C1 segment of cervical spinal cord (tissue), 14 donors: Measurements from ENCODE around the gene ARG2.

Source experiments
- DNase-seq, 14 donors: peaks; one replicate each; lab custom pipeline; 2025; lab: John Stamatoyannopoulos, UW

The ARG2 gene

GRCh38 chr14:67636361-67636919 lies 16.7 kb downstream of the ARG2 start:
- DNase-seq: no peak

- no peak for DNase-seq
These were observed 18.9 kb downstream of the ARG2 start for GRCh38 chr14:67638642-67639041.

GRCh38 chr14:67641480-67641879 lies 21.8 kb downstream of the ARG2 start:
- no peak for DNase-seq

- no peak for DNase-seq
These were observed 22.4 kb downstream of the ARG2 start for GRCh38 chr14:67641902-67642749.

- DNase-seq: no peak
These were observed 24.0 kb downstream of the ARG2 start for GRCh38 chr14:67643713-67644112.

- peak in 1 of 14 donors; percentile 3 for DNase-seq
These were observed 24.7 kb downstream of the ARG2 start for GRCh38 chr14:67644428-67644827.

- no peak for DNase-seq
These were observed 25.7 kb downstream of the ARG2 start for GRCh38 chr14:67645414-67645813.

GRCh38 chr14:67646131-67646530 lies 26.4 kb downstream of the ARG2 start:
- no peak for DNase-seq

GRCh38 chr14:67650151-67650550 lies 30.4 kb downstream of the ARG2 start:
- peak in 1 of 14 donors; percentile 30 for DNase-seq

- DNase-seq: no peak
These were observed 31.0 kb downstream of the ARG2 start for GRCh38 chr14:67650694-67651093.

GRCh38 chr14:67652189-67652588 lies 32.5 kb downstream of the ARG2 start:
- DNase-seq: no peak

- no peak for DNase-seq
These were observed 34.0 kb downstream of the ARG2 start for GRCh38 chr14:67653651-67654280.

- no peak for DNase-seq
These were observed 43.9 kb downstream of the ARG2 start for GRCh38 chr14:67663633-67664032.

- no peak for DNase-seq
These were observed 46.1 kb downstream of the ARG2 start for GRCh38 chr14:67665868-67666267.

GRCh38 chr14:67666750-67667449 lies 47.2 kb downstream of the ARG2 start:
- DNase-seq: peak in 4 of 14 donors; percentile 5 to 59 (median 5)

GRCh38 chr14:67668559-67668958 lies 48.8 kb downstream of the ARG2 start:
- no peak for DNase-seq

- no peak for DNase-seq
These were observed 53.7 kb downstream of the ARG2 start for GRCh38 chr14:67673451-67673850.

GRCh38 chr14:67674139-67674479 lies 54.4 kb downstream of the ARG2 start:
- DNase-seq: peak in 11 of 14 donors; percentile 16 to 76 (median 70)

GRCh38 chr14:67674480-67675218 lies 54.9 kb downstream of the ARG2 start, which contains the start of gene VTI1B:
VTI1B (minus strand) TSS chr14:67674632; CDS start chr14:67674489, 143 bp downstream.
- peak; percentile 66 to 97 (median 88) for DNase-seq

GRCh38 chr14:67675219-67675582 lies 55.5 kb downstream of the ARG2 start:
- DNase-seq: no peak

GRCh38 chr14:67679006-67679405 lies 59.3 kb downstream of the ARG2 start:
- no peak for DNase-seq
